ENCODE results near the gene UBE2QL1. TPM values are rescaled to one million over a fixed set of nuclear protein-coding genes. Genes with fewer than 3 reads are reported as not detected.

Gene UBE2QL1
- total RNA-seq, 1 experiment from 2014 or later, result not detected

- H3K4me3 Mint-ChIP-seq (ENCODE audit: low read depth, unreplicated experiment), result no peak overlapping the region
- no peak for DNase-seq
- peaks cover 56% of the 10 kb centered on the region for H3K27me3 Mint-ChIP-seq (ENCODE audit: unreplicated experiment)
- no TSS peak for BruUV-seq (replicated peaks)
- H3K4me1 Mint-ChIP-seq (ENCODE audit: low read depth, unreplicated experiment), result peaks cover 7% of the 10 kb centered on the region
- no peaks in the 10 kb centered on the region for H3K9me3 Mint-ChIP-seq (ENCODE audit: low read depth, unreplicated experiment)
- intact Hi-C loops (cut with micrococcal nuclease; ENCODE audit: unreplicated experiment), result no loop called here
- H3K27ac Mint-ChIP-seq (ENCODE audit: unreplicated experiment), result no peak overlapping the region
- CTCF ChIA-PET, result interaction anchor here (0.8 kb wide), 1 partner anchor 9 kb away, joined by 5 read pairs; no protein-coding TSS in a partner anchor
- TF ChIP-seq CTCF (IDR thresholded peaks at IDR 0.05; ENCODE audit: unreplicated experiment), result no peak
- H3K36me3 Mint-ChIP-seq (ENCODE audit: insufficient read depth, unreplicated experiment), result no peaks in the 10 kb centered on the region
These were observed 39.4 kb downstream of the UBE2QL1 start for GRCh38 chr5:6488021-6488420.

- TF ChIP-seq CTCF (IDR thresholded peaks at IDR 0.05; ENCODE audit: unreplicated experiment), result no peak
- no TSS peak for BruUV-seq (replicated peaks)
- H3K4me1 Mint-ChIP-seq (ENCODE audit: low read depth, unreplicated experiment), result peaks cover 7% of the 10 kb centered on the region
- H3K9me3 Mint-ChIP-seq (ENCODE audit: low read depth, unreplicated experiment), result no peaks in the 10 kb centered on the region
- no peak overlapping the region for H3K27ac Mint-ChIP-seq (ENCODE audit: unreplicated experiment)
- H3K27me3 Mint-ChIP-seq (ENCODE audit: unreplicated experiment), result peaks cover 56% of the 10 kb centered on the region
- H3K4me3 Mint-ChIP-seq (ENCODE audit: low read depth, unreplicated experiment), result no peak overlapping the region
- DNase-seq, result no peak
- CTCF ChIA-PET, result no interaction called here
- intact Hi-C loops (cut with micrococcal nuclease; ENCODE audit: unreplicated experiment), result no loop called here
- no peaks in the 10 kb centered on the region for H3K36me3 Mint-ChIP-seq (ENCODE audit: insufficient read depth, unreplicated experiment)
These were observed 41.1 kb downstream of the UBE2QL1 start for GRCh38 chr5:6489643-6490185.

GRCh38 chr5:6490246-6490645 is 41.6 kb downstream of the UBE2QL1 start:
- intact Hi-C loops (cut with micrococcal nuclease; ENCODE audit: unreplicated experiment), result no loop called here
- H3K4me3 Mint-ChIP-seq (ENCODE audit: low read depth, unreplicated experiment), result no peak overlapping the region
- peaks cover 56% of the 10 kb centered on the region for H3K27me3 Mint-ChIP-seq (ENCODE audit: unreplicated experiment)
- H3K4me1 Mint-ChIP-seq (ENCODE audit: low read depth, unreplicated experiment), result peaks cover 7% of the 10 kb centered on the region
- no peaks in the 10 kb centered on the region for H3K36me3 Mint-ChIP-seq (ENCODE audit: insufficient read depth, unreplicated experiment)
- CTCF ChIA-PET, result no interaction called here
- TF ChIP-seq CTCF (IDR thresholded peaks at IDR 0.05; ENCODE audit: unreplicated experiment), result no peak
- DNase-seq, result no peak
- no peaks in the 10 kb centered on the region for H3K9me3 Mint-ChIP-seq (ENCODE audit: low read depth, unreplicated experiment)
- no peak overlapping the region for H3K27ac Mint-ChIP-seq (ENCODE audit: unreplicated experiment)
- no TSS peak for BruUV-seq (replicated peaks)

- H3K9me3 Mint-ChIP-seq (ENCODE audit: low read depth, unreplicated experiment), result no peaks in the 10 kb centered on the region
- CTCF ChIA-PET, result no interaction called here
- peaks cover 7% of the 10 kb centered on the region for H3K4me1 Mint-ChIP-seq (ENCODE audit: low read depth, unreplicated experiment)
- peaks cover 56% of the 10 kb centered on the region for H3K27me3 Mint-ChIP-seq (ENCODE audit: unreplicated experiment)
- H3K27ac Mint-ChIP-seq (ENCODE audit: unreplicated experiment), result no peak overlapping the region
- TF ChIP-seq CTCF (IDR thresholded peaks at IDR 0.05; ENCODE audit: unreplicated experiment), result no peak
- intact Hi-C loops (cut with micrococcal nuclease; ENCODE audit: unreplicated experiment), result no loop called here
- DNase-seq, result no peak
- H3K4me3 Mint-ChIP-seq (ENCODE audit: low read depth, unreplicated experiment), result no peak overlapping the region
- no peaks in the 10 kb centered on the region for H3K36me3 Mint-ChIP-seq (ENCODE audit: insufficient read depth, unreplicated experiment)
- BruUV-seq (replicated peaks), result no TSS peak
These were observed 42.0 kb downstream of the UBE2QL1 start for GRCh38 chr5:6490693-6491092.
